ENCODE data around the gene TM2D3. TPM values are rescaled to one million over a fixed set of nuclear protein-coding genes. Genes with fewer than 3 reads are reported as not detected.

Gene TM2D3
- total and polyA plus RNA-seq, 2 of the 8 experiments (the other 6 are each of a cell fraction or from before 2014, with no cell fraction given), result 26.4 to 28.0 TPM

- no peak overlapping the region for H3K23ac ChIP-seq (ENCODE audit: insufficient read length)
- H3K4me3 ChIP-seq (ENCODE audit: extremely low read depth in 1 of 4, insufficient read depth in 2 of 4, low read depth in 3 of 4, low read length in 4 of 4), result no peak overlapping the region
- DNase-seq (ENCODE audit: low read depth in 1 of 2, low spot score in 2 of 2), result no peak
- H3K18ac ChIP-seq (ENCODE audit: extremely low read depth, low read length), result no peak overlapping the region
- no peak overlapping the region for H3K27ac ChIP-seq (ENCODE audit: low read depth, low read length)
- POLR2A ChIA-PET (ENCODE audit: partially characterized antibody), result interaction anchor here (0.7 to 1.1 kb wide), 2 partner anchors 8 to 19 kb away, joined by 3 read pairs; no protein-coding TSS in a partner anchor
- no peak overlapping the region for H4K5ac ChIP-seq (ENCODE audit: insufficient read length, low read depth, low read length)
- H2BK20ac ChIP-seq (ENCODE audit: low read length), result no peak overlapping the region
- H3K9ac ChIP-seq (replicated peaks in 1 of 4; ENCODE audit: extremely low read depth in 1 of 4, low read depth in 3 of 4, low read length in 3 of 4), result no peak overlapping the region
- no peaks in the 10 kb centered on the region for H3K79me1 ChIP-seq (ENCODE audit: low read depth, low read length)
- H3K27me3 ChIP-seq (replicated peaks in 1 of 4; ENCODE audit: control insufficient read depth in 3 of 4, extremely low read depth in 1 of 4, insufficient read depth in 3 of 4, low read length in 3 of 4), result no peaks in the 10 kb centered on the region
- H3K14ac ChIP-seq (ENCODE audit: insufficient read length), result no peak overlapping the region
- H4K8ac ChIP-seq (ENCODE audit: extremely low read depth, insufficient read depth, low read length), result no peak overlapping the region
- no peaks in the 10 kb centered on the region; a peak in 1 of 8 replicates for H3K36me3 ChIP-seq (ENCODE audit: control insufficient read depth in 2 of 4, insufficient read depth in 4 of 4, low read length in 3 of 4)
- no peak overlapping the region for H2BK15ac ChIP-seq (ENCODE audit: low read length)
- CTCF ChIA-PET (ENCODE audit: partially characterized antibody), result interaction anchor here (0.9 to 2.6 kb wide), 2 partner anchors 11 to 22 kb away, joined by 3 to 8 read pairs; no protein-coding TSS in a partner anchor
- no peak overlapping the region for H2BK5ac ChIP-seq (ENCODE audit: low read depth, low read length)
- H3K23me2 ChIP-seq (ENCODE audit: low read depth, low read length), result no peaks in the 10 kb centered on the region
- H3K4me1 ChIP-seq (replicated peaks in 1 of 4; ENCODE audit: control insufficient read depth in 3 of 4, insufficient read depth in 4 of 4, low read length in 3 of 4), result no peaks in the 10 kb centered on the region
- H2BK12ac ChIP-seq (ENCODE audit: low read depth, low read length), result no peak overlapping the region
- 89% methylated on average over 4 of the region's 4 CpGs; no CpG with 5 or more reads in 1 of the 2 experiments for WGBS, 2 experiments (ENCODE audit: extremely low coverage in 1 of 2, insufficient coverage in 1 of 2, insufficient read length in 1 of 2, insufficient replicate concordance in 2 of 2, low coverage in 1 of 2, low lambda C conversion rate in 2 of 2, missing lambda C conversion rate in 1 of 2)
- FAIRE-seq, result no peak
- H3K9me3 ChIP-seq (ENCODE audit: insufficient read depth in 2 of 2, low read depth in 1 of 2, low read length in 1 of 2), result no peaks in the 10 kb centered on the region
- no peak overlapping the region for H3K4me2 ChIP-seq (ENCODE audit: insufficient read depth in 1 of 2, low read depth in 2 of 2, low read length in 2 of 2)
- H4K20me1 ChIP-seq (replicated peaks in 1 of 2; ENCODE audit: control insufficient read depth in 1 of 2, insufficient read depth in 2 of 2, low read length in 2 of 2), result no peaks in the 10 kb centered on the region
- H2BK120ac ChIP-seq (replicated peaks; ENCODE audit: low read depth, low read length), result no peak overlapping the region
- no peak overlapping the region for H2AK5ac ChIP-seq (ENCODE audit: low read depth, low read length)
- H4K91ac ChIP-seq (replicated peaks; ENCODE audit: insufficient read length, low read length), result no peak overlapping the region
- no peaks in the 10 kb centered on the region for H3K79me2 ChIP-seq (ENCODE audit: control insufficient read depth in 1 of 2, insufficient read depth in 2 of 2, low read length in 2 of 2)
- no peak overlapping the region for H3K4ac ChIP-seq (replicated peaks; ENCODE audit: insufficient read length, low read depth, low read length)
- no peak overlapping the region for H3K56ac ChIP-seq (replicated peaks; ENCODE audit: insufficient read length, low read depth, low read length)
- no peak overlapping the region for H2AFZ ChIP-seq (ENCODE audit: low read length)
- TF ChIP-seq KDM1A (IDR thresholded peaks at IDR 0.05; ENCODE audit: borderline replicate concordance, low read length) (no peak), SIRT6 (IDR thresholded peaks at IDR 0.05; ENCODE audit: low read length) (no peak), CTBP2 (IDR thresholded peaks at IDR 0.05; ENCODE audit: borderline replicate concordance, insufficient read depth, insufficient read length, low read length) (no peak), TBP (IDR thresholded peaks at IDR 0.05; ENCODE audit: low read depth, low read length) (no peak), SIN3A (conservative IDR thresholded peaks at IDR 0.05 in 1 of 2, IDR thresholded peaks at IDR 0.05 in 1 of 2; ENCODE audit: low read depth in 1 of 2, low read length in 2 of 2) (no peak), TEAD4 (IDR thresholded peaks at IDR 0.05; ENCODE audit: low read depth, low read length) (no peak), USF2 (IDR thresholded peaks at IDR 0.05; ENCODE audit: low read length) (no peak), HDAC6 (IDR thresholded peaks at IDR 0.05; ENCODE audit: low read depth, low read length) (no peak), SRF (IDR thresholded peaks at IDR 0.05; ENCODE audit: low read depth, low read length) (no peak), BCL11A (IDR thresholded peaks at IDR 0.05; ENCODE audit: low read depth in 2 of 2, low read length in 2 of 2) (no peak), ASH2L (IDR thresholded peaks at IDR 0.05; ENCODE audit: low read length) (no peak), RBBP5 (IDR thresholded peaks at IDR 0.05; ENCODE audit: borderline replicate concordance, low read depth, low read length) (no peak)
- TF ChIP-seq, protein P1, sequence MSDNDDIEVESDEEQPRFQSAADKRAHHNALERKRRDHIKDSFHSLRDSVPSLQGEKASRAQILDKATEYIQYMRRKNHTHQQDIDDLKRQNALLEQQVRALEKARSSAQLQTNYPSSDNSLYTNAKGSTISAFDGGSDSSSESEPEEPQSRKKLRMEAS (IDR thresholded peaks at IDR 0.05), result no peak
Observed at GRCh38 chr15:101676921-101677329, 24.7 kb upstream of the TM2D3 start.
